HCT116 (cell line): ENCODE data around the gene EFHD1. TPM values are rescaled to one million over a fixed set of nuclear protein-coding genes. Genes with fewer than 3 reads are reported as not detected.

Source experiments
- ATAC-seq: fragments of 200-7000 bp; cut with Tn5 transposase; 2 replicates; pipeline ENCODE4 v1.9.1; 2020; ENCODE audit warnings: mild to moderate bottlenecking, moderate library complexity
- BruUV-seq: library from RNA; stranded (reverse); fragments of 400-500 nt; replicated peaks from 2 replicates; lab custom pipeline; 2021; lab: Mats Ljungman, UMichigan
- CTCF ChIA-PET: fragments of 300-600 bp; sonication (Branson Sonifier 250); formaldehyde crosslinking; loops from one replicate; lab custom pipeline; 2021; ENCODE audit warnings: antibody characterized with exemption; lab: Charles Lee
- POLR2A ChIA-PET: fragments of 300-600, 350-600 bp; sonication (Branson Sonifier 250); formaldehyde crosslinking; loops from one replicate; lab custom pipeline; 2021; ENCODE audit warnings: antibody characterized with exemption; lab: Charles Lee
- RAD21 ChIA-PET, 2 experiments: fragments of 300-600 bp; sonication (Branson Sonifier 250); formaldehyde crosslinking; loops; one replicate each; lab custom pipeline; 2023; ENCODE audit warnings: low total read pairs in 2 of 2; ENCODE audit not compliant: uncharacterized antibody in 2 of 2, unreplicated experiment in 2 of 2, low non-redundant PET in 1 of 2; lab: Charles Lee
- DNase-seq: peaks from one replicate; pipeline ENCODE4 v3.0.0-alpha.2; 2010; ENCODE audit warnings: low read depth, low spot score
- H2AFZ ChIP-seq: fragments of 200-600 bp; shearing (Covaris generic), sonication (generic); 2 replicates; pipeline ENCODE4 v1.6.1; 2017; ENCODE audit warnings: low read depth, mixed run types, mixed read lengths, antibody characterized with exemption, low read length; ENCODE audit not compliant: poor library complexity, severe bottlenecking
- H3K27ac ChIP-seq: 2 replicates; pipeline ENCODE4 v1.5.1; 2012; ENCODE audit warnings: low read depth, low read length
- H3K27me3 ChIP-seq: fragments of 200-600 bp; sonication (generic); 2 replicates; pipeline ENCODE4 v1.6.1; 2016; ENCODE audit warnings: mixed run types, low read length, mixed read lengths; ENCODE audit not compliant: insufficient read depth
- H3K36me3 ChIP-seq, 2 experiments: fragments of 200-500 bp in 1 of 2; fragments of 200-600 bp in 1 of 2; sonication (Bioruptor generic) in 1 of 2; sonication (generic) in 1 of 2; 2 replicates each; pipeline versions ENCODE4 v1.5.1 to v1.6.1; 2014 to 2016; ENCODE audit warnings: low read length in 2 of 2, inconsistent platforms in 1 of 2, mixed read lengths in 1 of 2, mixed run types in 1 of 2; ENCODE audit not compliant: insufficient read depth in 2 of 2, control insufficient read depth in 1 of 2
- H3K4me1 ChIP-seq, 2 experiments: fragments of 200-600 bp in 1 of 2; sonication (generic) in 1 of 2; 2 replicates each; pipeline versions ENCODE4 v1.5.1 to v1.6.1; 2012 to 2017; ENCODE audit warnings: low read length in 2 of 2, inconsistent platforms in 1 of 2, mild to moderate bottlenecking in 1 of 2, mixed read lengths in 1 of 2, mixed run types in 1 of 2, moderate library complexity in 1 of 2; ENCODE audit not compliant: insufficient read depth in 2 of 2, control insufficient read depth in 1 of 2
- H3K4me2 ChIP-seq: fragments of 200-600 bp; sonication (generic); 2 replicates; pipeline ENCODE4 v1.6.1; 2017; ENCODE audit warnings: mixed run types, low read length, mixed read lengths
- H3K4me3 ChIP-seq, 2 experiments: fragments of 200-600 bp in 1 of 2; sonication (generic) in 1 of 2; replicated peaks in 1 of 2; 2 replicates each; pipeline ENCODE4 v1.5.1; 2011 to 2016; ENCODE audit warnings: low read length in 2 of 2, control low read depth in 1 of 2, low read depth in 1 of 2, mild to moderate bottlenecking in 1 of 2, mixed read lengths in 1 of 2, mixed run types in 1 of 2
- H3K79me2 ChIP-seq: fragments of 200-600 bp; sonication (generic); 2 replicates; pipeline ENCODE4 v1.6.1; 2017; ENCODE audit warnings: mild to moderate bottlenecking, mixed run types, low read length, moderate library complexity, mixed read lengths; ENCODE audit not compliant: insufficient read depth
- H3K9ac ChIP-seq: fragments of 200-600 bp; sonication (generic); 2 replicates; pipeline ENCODE4 v1.6.1; 2016; ENCODE audit warnings: low read length, mixed read lengths
- H3K9me2 ChIP-seq: fragments of 200-600 bp; sonication (generic), shearing (Covaris generic); 2 replicates; pipeline ENCODE4 v1.6.1; 2017; ENCODE audit warnings: mixed run types, mild to moderate bottlenecking, moderate library complexity; ENCODE audit not compliant: insufficient read depth
- H3K9me3 ChIP-seq, 2 experiments: fragments of 200-500 bp in 1 of 2; fragments of 200-600 bp in 1 of 2; sonication (Bioruptor generic) in 1 of 2; sonication (generic) in 1 of 2; 2 replicates each; pipeline ENCODE4 v1.6.1; 2014 to 2017; ENCODE audit warnings: low read length in 2 of 2, mixed read lengths in 2 of 2, inconsistent platforms in 1 of 2, low read depth in 1 of 2, mild to moderate bottlenecking in 1 of 2, mixed run types in 1 of 2, moderate library complexity in 1 of 2; ENCODE audit not compliant: control insufficient read depth in 1 of 2, insufficient read depth in 1 of 2
- H4K20me1 ChIP-seq: fragments of 200-600 bp; sonication (generic), shearing (Covaris generic); 2 replicates; pipeline ENCODE4 v1.6.1; 2017; ENCODE audit warnings: mixed run types, mild to moderate bottlenecking, moderate library complexity; ENCODE audit not compliant: insufficient read depth
- ATF3 ChIP-seq: IDR thresholded peaks from 2 replicates; pipeline ENCODE4 v1.6.1; 2012
- CBX3 ChIP-seq: IDR thresholded peaks from 2 replicates; pipeline ENCODE4 v1.6.1; 2012; ENCODE audit warnings: low read depth
- CEBPB ChIP-seq: IDR thresholded peaks from 2 replicates; pipeline ENCODE4 v1.6.1; 2012; ENCODE audit warnings: low read depth
- CTCF ChIP-seq, 3 experiments: fragments of 200-600 bp in 1 of 3; sonication (generic) in 1 of 3; IDR thresholded peaks in 2 of 3; conservative IDR thresholded peaks in 1 of 3; 2 replicates each; pipeline ENCODE4 v1.5.1; 2012 to 2017; ENCODE audit warnings: low read depth in 2 of 3, low read length in 2 of 3, antibody characterized with exemption in 1 of 3, borderline replicate concordance in 1 of 3, control low read depth in 1 of 3, mild to moderate bottlenecking in 1 of 3, mixed read lengths in 1 of 3, mixed run types in 1 of 3, moderate library complexity in 1 of 3; ENCODE audit not compliant: insufficient read depth in 1 of 3
- EGR1 ChIP-seq: IDR thresholded peaks from 2 replicates; pipeline ENCODE4 v1.6.1; 2012; ENCODE audit warnings: low read depth
- EZH2phosphoT487 ChIP-seq: fragments of 200-600 bp; IDR thresholded peaks from 2 replicates; pipeline ENCODE4 v1.6.1; 2018; ENCODE audit warnings: antibody characterized with exemption, borderline replicate concordance
- FOSL1 ChIP-seq: IDR thresholded peaks from 2 replicates; pipeline ENCODE4 v1.6.1; 2012; ENCODE audit warnings: low read depth
- JUND ChIP-seq: IDR thresholded peaks from 2 replicates; pipeline ENCODE4 v1.6.1; 2012
- MAX ChIP-seq: IDR thresholded peaks from 2 replicates; pipeline ENCODE4 v1.6.1; 2012
- POLR2A ChIP-seq: IDR thresholded peaks from 2 replicates; pipeline ENCODE4 v1.7.0; 2011; ENCODE audit warnings: borderline replicate concordance; ENCODE audit not compliant: insufficient read depth, insufficient read length; ENCODE audit errors: extremely low read depth
- RAD21 ChIP-seq: IDR thresholded peaks from 2 replicates; pipeline ENCODE4 v1.6.1; 2012; ENCODE audit warnings: low read depth, mild to moderate bottlenecking
- REST ChIP-seq: IDR thresholded peaks from 2 replicates; pipeline ENCODE4 v1.6.1; 2012; ENCODE audit warnings: low read depth
- SP1 ChIP-seq: IDR thresholded peaks from 2 replicates; pipeline ENCODE4 v1.6.1; 2012; ENCODE audit warnings: low read depth
- SRF ChIP-seq: IDR thresholded peaks from 2 replicates; pipeline ENCODE4 v1.6.1; 2012; ENCODE audit warnings: low read depth
- TCF7L2 ChIP-seq: IDR thresholded peaks from 2 replicates; pipeline ENCODE4 v1.7.0; 2011; ENCODE audit warnings: borderline replicate concordance, inconsistent platforms; ENCODE audit not compliant: insufficient read depth, insufficient read length; ENCODE audit errors: extremely low read depth
- YY1 ChIP-seq: IDR thresholded peaks from 2 replicates; pipeline ENCODE4 v1.6.1; 2011; ENCODE audit warnings: low read length, low read depth, moderate library complexity, mild to moderate bottlenecking; ENCODE audit not compliant: insufficient replicate concordance; ENCODE audit errors: extremely low read depth
- ZBTB33 ChIP-seq: IDR thresholded peaks from 2 replicates; pipeline ENCODE4 v1.6.1; 2011; ENCODE audit warnings: mild to moderate bottlenecking, low read length, moderate library complexity; ENCODE audit not compliant: insufficient replicate concordance; ENCODE audit errors: extremely low read depth
- ZFX ChIP-seq: fragments of 450-650 bp; IDR thresholded peaks from 2 replicates; pipeline ENCODE4 v1.6.1; 2017
- ZNF274 ChIP-seq: fragments of 200-500 bp; sonication (Bioruptor generic); IDR thresholded peaks from 2 replicates; pipeline ENCODE4 v1.6.1; 2014; ENCODE audit warnings: mild to moderate bottlenecking, low read depth, low read length, inconsistent platforms
- intact Hi-C: fragments of 100-400 bp; cut with micrococcal nuclease; formaldehyde crosslinking; loops from 2 replicates; pipeline ENCODE4 v1.10.0; 2022
- total RNA-seq: library from RNA; stranded (reverse); gene quantifications from one replicate; pipeline ENCODE4 v1.2.1, GENCODE V29; 2021; ENCODE audit not compliant: unreplicated experiment

The EFHD1 gene
- total RNA-seq, 1 experiment from 2014 or later: 0.52 TPM

- no peaks in the 10 kb centered on the region for H3K9me2 ChIP-seq
- peak overlapping the region; percentile 57 for H3K27ac ChIP-seq
- no peaks in the 10 kb centered on the region for H3K36me3 ChIP-seq
- DNase-seq (peak; percentile 77), ATAC-seq (peak; percentile 85)
- H2AFZ ChIP-seq: peak overlapping the region; percentile 66
- POLR2A ChIA-PET: interaction anchor here (0.9 to 1.7 kb wide), 3 partner anchors 12 to 446 kb away, joined by 3 to 6 read pairs (median 4); partner anchors contain the start of genes EIF4E2 and TIGD1
- intact Hi-C loops: no loop called here
- CTCF ChIA-PET: interaction anchor here (1.1 to 1.4 kb wide), 3 partner anchors 10 to 12 kb away, joined by 3 read pairs; no protein-coding TSS in a partner anchor
- no peaks in the 10 kb centered on the region for H3K27me3 ChIP-seq
- H4K20me1 ChIP-seq: no peaks in the 10 kb centered on the region
- peaks cover 26 to 36% of the 10 kb centered on the region in 2 experiments for H3K4me1 ChIP-seq
- peak overlapping the region; percentile 80 for H3K4me2 ChIP-seq
- peak overlapping the region; percentile 50 for H3K9ac ChIP-seq
- RAD21 ChIA-PET: no interaction called here
- no peaks in the 10 kb centered on the region for H3K79me2 ChIP-seq
- H3K9me3 ChIP-seq: no peaks in the 10 kb centered on the region
- BruUV-seq: no TSS peak
- H3K4me3 ChIP-seq: peak overlapping the region; percentile 11 to 43; a peak in 3 of 4 replicates
- peak; percentile 49; the same call in 1 of the 2 replicates for TF ChIP-seq SRF
- TF ChIP-seq EZH2phosphoT487: no peak
- 0 out of 2 replicates have a peak, but pooled peaks have one; percentile 21 for TF ChIP-seq EGR1
- TF ChIP-seq MAX: no peak; the same call in 1 of the 2 replicates
- TF ChIP-seq JUND: peak; percentile 83
- no peak for TF ChIP-seq REST
- peak; percentile 26 for TF ChIP-seq RAD21
- TF ChIP-seq TCF7L2: no peak
- no peak for TF ChIP-seq ZFX
- peak; percentile 61; the same call in 1 of the 2 replicates for TF ChIP-seq ATF3
- no peak for TF ChIP-seq ZBTB33
- TF ChIP-seq ZNF274: no peak
- peak; percentile 75 for TF ChIP-seq SP1
- TF ChIP-seq POLR2A: no peak
- no peak for TF ChIP-seq CBX3
- peak; percentile 76 for TF ChIP-seq CEBPB
- TF ChIP-seq FOSL1: peak; percentile 84
- TF ChIP-seq YY1: no peak
- peak; percentile 8 to 40 (median 23); a peak in 4 of 6 replicates for TF ChIP-seq CTCF (IDR thresholded peaks at IDR 0.05 in 2 of 3, conservative IDR thresholded peaks at IDR 0.05 in 1 of 3; ENCODE audit: borderline replicate concordance in 1 of 3, insufficient read depth in 1 of 3, low read depth in 2 of 3, low read length in 2 of 3)
These were observed 40.5 kb upstream of the EFHD1 start for GRCh38 chr2:232592772-232593395.
